Uterus (tissue), 4 donors: ENCODE results near the gene ADORA2A. TPM values are rescaled to one million over a fixed set of nuclear protein-coding genes. Genes with fewer than 3 reads are reported as not detected.

Experiments used
- DNase-seq, 2 donors: peaks; one replicate each; pipeline ENCODE4 v3.0.0-alpha.2; 2019 to 2020
- H3K27ac ChIP-seq, 2 donors: fragments of 200-600 bp; sonication (generic); 1 replicate in 1 of 2; 2 replicates in 1 of 2; pipeline ENCODE4 v1.5.1; 2016 to 2018
- H3K27me3 ChIP-seq, 2 donors: fragments of 200-600 bp; sonication (generic); one replicate each; pipeline ENCODE4 v1.5.1; 2018 to 2019; ENCODE audit warnings: control low read depth in 1 of 2
- H3K36me3 ChIP-seq, 2 donors: fragments of 200-600 bp; sonication (generic); one replicate each; pipeline ENCODE4 v1.5.1; 2019; ENCODE audit warnings: control low read depth in 1 of 2
- H3K4me1 ChIP-seq, 2 donors: fragments of 200-600 bp; sonication (generic); one replicate each; pipeline ENCODE4 v1.5.1; 2018 to 2019; ENCODE audit warnings: control low read depth in 1 of 2
- H3K4me3 ChIP-seq, 2 donors: fragments of 200-600 bp; sonication (generic); 1 replicate in 1 of 2; 2 replicates in 1 of 2; pipeline ENCODE4 v1.5.1; 2018 to 2019; ENCODE audit warnings: mild to moderate bottlenecking in 1 of 2
- H3K9me3 ChIP-seq, 2 donors: fragments of 200-600 bp; sonication (generic); one replicate each; pipeline ENCODE4 v1.5.1; 2019; ENCODE audit warnings: control low read depth in 1 of 2
- CTCF ChIP-seq, 4 experiments: fragments of 200-600 bp in 2 of 4; fragments of 450-650 bp in 2 of 4; sonication (generic) in 2 of 4; IDR thresholded peaks; one replicate each; pipeline ENCODE4 v1.5.1; 2016 to 2019; ENCODE audit warnings: antibody characterized with exemption in 4 of 4, mild to moderate bottlenecking in 2 of 4, moderate library complexity in 1 of 4
- POLR2A ChIP-seq, 2 donors: fragments of 450-650 bp; IDR thresholded peaks; one replicate each; pipeline ENCODE4 v1.6.1; 2016; ENCODE audit warnings: antibody characterized with exemption in 2 of 2, mild to moderate bottlenecking in 1 of 2, moderate library complexity in 1 of 2
- intact Hi-C: fragments of 100-400 bp; cut with DNase I; formaldehyde crosslinking; loops from one replicate; pipeline ENCODE4 v1.15.1; 2023; ENCODE audit warnings: low total_unique reads
- total RNA-seq, 4 donors: library from RNA; depleted of rRNA in 3 of 4; stranded (reverse); fragments of >200 nt in 3 of 4; gene quantifications; one replicate each; pipeline versions ENCODE4 v1.1.0 to v1.2.4, GENCODE V29; 2014 to 2023
- donor health status: DM: yes; HTN: yes; CAD: no.

Gene ADORA2A
- total RNA-seq, 4 donors from 2014 or later = 3.3 to 9.9 (median 8.9) TPM; not detected in 1

DNA sequence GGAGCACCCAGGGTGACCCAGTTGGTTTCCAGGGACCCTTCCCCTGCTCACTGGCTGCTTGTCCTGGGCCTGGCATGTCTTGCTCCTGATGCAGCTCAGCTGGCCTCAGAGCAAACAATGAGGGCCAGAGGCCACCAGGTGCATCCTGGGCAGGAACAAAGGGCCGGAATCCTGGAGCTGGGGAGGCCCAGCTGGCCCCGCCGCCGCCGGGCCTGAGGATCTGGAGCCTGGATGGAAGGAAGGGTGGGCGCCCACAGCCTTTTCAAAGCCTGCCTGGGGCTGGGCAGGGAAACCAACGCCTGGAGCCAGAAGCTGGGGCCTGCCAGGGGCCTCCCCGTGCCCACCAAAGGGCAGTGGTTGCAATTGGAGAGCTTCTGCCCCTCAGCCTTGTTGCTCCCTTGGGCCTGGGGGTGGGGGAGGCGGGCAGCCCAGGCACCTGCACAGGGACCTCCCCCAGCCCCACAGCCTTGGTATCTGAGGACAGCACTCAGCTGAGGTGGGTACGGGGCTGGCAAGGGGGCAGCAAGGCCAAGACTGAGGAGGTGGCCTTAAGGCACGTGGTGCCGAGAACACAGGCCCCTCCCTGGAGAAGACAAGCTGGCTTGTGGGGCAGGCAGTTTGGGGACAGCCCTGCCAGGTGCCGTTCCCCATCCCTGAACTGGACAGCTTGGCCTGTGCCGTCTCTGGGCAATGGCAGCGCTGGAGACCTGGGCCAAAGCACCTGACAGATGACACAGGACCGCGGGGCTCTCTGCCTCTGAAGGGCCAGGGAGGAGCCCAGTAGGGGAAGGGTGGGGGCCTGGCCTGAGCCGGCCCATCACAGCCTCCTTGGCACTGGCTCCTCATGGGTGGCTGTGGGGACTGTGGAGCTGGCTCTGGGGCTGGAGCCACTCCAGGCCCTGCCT, 7.1 kb upstream of the ADORA2A start:
- DNase-seq = peak in 1 of 2 donors; percentile 62
- Histone ChIP-seq H3K27me3 (peaks cover 0 to 5% of the 10 kb centered on the region in 2 donors), H3K36me3 (no peaks in the 10 kb centered on the region), H3K9me3 (no peaks in the 10 kb centered on the region), H3K4me3 (no peak overlapping the region), H3K27ac (no peak overlapping the region), H3K4me1 (peaks cover 0 to 8% of the 10 kb centered on the region in 2 donors)
- intact Hi-C loops = no loop called here
- TF ChIP-seq CTCF (IDR thresholded peaks at IDR 0.05) (no peak), POLR2A (IDR thresholded peaks at IDR 0.05) (no peak)

- intact Hi-C loops = no loop called here
- H3K27ac ChIP-seq = no peak overlapping the region
Observed at GRCh38 chr22:24420977-24421343, 6.4 kb upstream of the ADORA2A start.

GRCh38 chr22:24421428-24421931, 5.9 kb upstream of the ADORA2A start:
- H3K4me1 ChIP-seq = peaks cover 0 to 8% of the 10 kb centered on the region in 2 donors
- intact Hi-C loops = no loop called here
- DNase-seq = no peak
- no peaks in the 10 kb centered on the region for H3K36me3 ChIP-seq
- peaks cover 0 to 5% of the 10 kb centered on the region in 2 donors for H3K27me3 ChIP-seq
- TF ChIP-seq CTCF (IDR thresholded peaks at IDR 0.05) = no peak
- no peak for TF ChIP-seq POLR2A (IDR thresholded peaks at IDR 0.05)
- no peak overlapping the region for H3K27ac ChIP-seq
- no peaks in the 10 kb centered on the region for H3K9me3 ChIP-seq
- H3K4me3 ChIP-seq = no peak overlapping the region

More at GRCh38 chr22:24420977-24421343, 6.4 kb upstream of the ADORA2A start:
- Histone ChIP-seq H3K36me3 (no peaks in the 10 kb centered on the region), H3K4me1 (peaks cover 0 to 8% of the 10 kb centered on the region in 2 donors), H3K27me3 (peaks cover 0 to 5% of the 10 kb centered on the region in 2 donors), H3K4me3 (no peak overlapping the region), H3K9me3 (no peaks in the 10 kb centered on the region)
- TF ChIP-seq CTCF (IDR thresholded peaks at IDR 0.05) = no peak
- no peak for TF ChIP-seq POLR2A (IDR thresholded peaks at IDR 0.05)
- no peak for DNase-seq

- no peak for TF ChIP-seq POLR2A (IDR thresholded peaks at IDR 0.05)
- no peak for TF ChIP-seq CTCF (IDR thresholded peaks at IDR 0.05)
- DNase-seq = no peak
- Histone ChIP-seq H3K36me3 (no peaks in the 10 kb centered on the region), H3K9me3 (no peaks in the 10 kb centered on the region), H3K27ac (no peak overlapping the region), H3K4me3 (no peak overlapping the region), H3K4me1 (peaks cover 0 to 8% of the 10 kb centered on the region in 2 donors), H3K27me3 (peaks cover 0 to 5% of the 10 kb centered on the region in 2 donors)
- intact Hi-C loops = no loop called here
Observed at GRCh38 chr22:24422102-24422665, 5.2 kb upstream of the ADORA2A start.

GRCh38 chr22:24423519-24424000, 3.8 kb upstream of the ADORA2A start:
- intact Hi-C loops = no loop called here
- Histone ChIP-seq H3K9me3 (no peaks in the 10 kb centered on the region), H3K4me1 (peaks cover 0 to 8% of the 10 kb centered on the region in 2 donors), H3K36me3 (no peaks in the 10 kb centered on the region), H3K27ac (no peak overlapping the region), H3K4me3 (peak overlapping the region in 1 of 2 donors; percentile 35), H3K27me3 (peaks cover 0 to 5% of the 10 kb centered on the region in 2 donors)
- DNase-seq = peak in 1 of 2 donors; percentile 61
- peak; percentile 51 to 88 (median 80) for TF ChIP-seq CTCF (IDR thresholded peaks at IDR 0.05)
- no peak for TF ChIP-seq POLR2A (IDR thresholded peaks at IDR 0.05)
